Stimulated activated CD4-positive, alpha-beta T cell treated with anti-CD3 and anti-CD28 coated beads, Interleukin-1b, Interleukin-23, amount 100 ng/mL, for 4 hours (primary cell): ENCODE results near the gene CNTNAP2.
"Not testable (repeated sequence)": the region's sequence is repeated elsewhere in the genome, so short reads cannot be mapped to it uniquely, and the experiment has no call there.

Experiments
- DNase-seq, 2 donors: peaks; one replicate each; pipeline ENCODE4 v3.0.0-alpha.2; 2020; ENCODE audit warnings: low read depth in 2 of 2

The CNTNAP2 gene

GRCh38 chr7:148391591-148391990 is 2275.0 kb downstream of the CNTNAP2 start:
- no peak for DNase-seq

- DNase-seq, result no peak
These were observed 2278.0 kb downstream of the CNTNAP2 start for GRCh38 chr7:148394582-148394981.

- DNase-seq, result no peak
These were observed 2278.8 kb downstream of the CNTNAP2 start for GRCh38 chr7:148395352-148395811.

GRCh38 chr7:148395990-148396716 is 2279.6 kb downstream of the CNTNAP2 start:
- DNase-seq, result no peak

GRCh38 chr7:148397056-148397455 is 2280.5 kb downstream of the CNTNAP2 start:
- DNase-seq, result no peak

- no peak for DNase-seq
These were observed 2280.9 kb downstream of the CNTNAP2 start for GRCh38 chr7:148397551-148397950.

- no peak for DNase-seq
These were observed 2281.4 kb downstream of the CNTNAP2 start for GRCh38 chr7:148397985-148398384.

GRCh38 chr7:148398844-148399365 is 2282.3 kb downstream of the CNTNAP2 start:
- DNase-seq, result no peak

- DNase-seq, result no peak
These were observed 2283.5 kb downstream of the CNTNAP2 start for GRCh38 chr7:148400101-148400500.

- DNase-seq, result no peak
These were observed 2285.6 kb downstream of the CNTNAP2 start for GRCh38 chr7:148402159-148402558.

- no peak for DNase-seq
These were observed 2286.9 kb downstream of the CNTNAP2 start for GRCh38 chr7:148403466-148403993.

GRCh38 chr7:148408307-148408706 is 2291.7 kb downstream of the CNTNAP2 start:
- no peak for DNase-seq

- DNase-seq, result no peak
These were observed 2294.3 kb downstream of the CNTNAP2 start for GRCh38 chr7:148410905-148411304.

GRCh38 chr7:148412691-148413090 is 2296.1 kb downstream of the CNTNAP2 start:
- DNase-seq, result no peak

- no peak for DNase-seq
These were observed 2303.5 kb downstream of the CNTNAP2 start for GRCh38 chr7:148419856-148420832.

GRCh38 chr7:148422030-148422429 is 2305.4 kb downstream of the CNTNAP2 start:
- no peak for DNase-seq

- not testable (repeated sequence) for DNase-seq
These were observed 2309.8 kb downstream of the CNTNAP2 start for GRCh38 chr7:148426393-148426792.

GRCh38 chr7:148430690-148431089 is 2314.1 kb downstream of the CNTNAP2 start:
- DNase-seq, result not testable (repeated sequence)

- no peak for DNase-seq
These were observed 2317.1 kb downstream of the CNTNAP2 start for GRCh38 chr7:148433521-148434180.

GRCh38 chr7:148434181-148434757 is 2317.7 kb downstream of the CNTNAP2 start:
- no peak for DNase-seq

- no peak for DNase-seq
These were observed 2318.3 kb downstream of the CNTNAP2 start for GRCh38 chr7:148434887-148435286.
